ENCODE data around the gene CPAMD8. TPM values are rescaled to one million over a fixed set of nuclear protein-coding genes. Genes with fewer than 3 reads are reported as not detected.

Gene CPAMD8
- total RNA-seq, 6 experiments from 2014 or later = 0.11 to 0.20 (median 0.14) TPM; not detected in 1

DNA sequence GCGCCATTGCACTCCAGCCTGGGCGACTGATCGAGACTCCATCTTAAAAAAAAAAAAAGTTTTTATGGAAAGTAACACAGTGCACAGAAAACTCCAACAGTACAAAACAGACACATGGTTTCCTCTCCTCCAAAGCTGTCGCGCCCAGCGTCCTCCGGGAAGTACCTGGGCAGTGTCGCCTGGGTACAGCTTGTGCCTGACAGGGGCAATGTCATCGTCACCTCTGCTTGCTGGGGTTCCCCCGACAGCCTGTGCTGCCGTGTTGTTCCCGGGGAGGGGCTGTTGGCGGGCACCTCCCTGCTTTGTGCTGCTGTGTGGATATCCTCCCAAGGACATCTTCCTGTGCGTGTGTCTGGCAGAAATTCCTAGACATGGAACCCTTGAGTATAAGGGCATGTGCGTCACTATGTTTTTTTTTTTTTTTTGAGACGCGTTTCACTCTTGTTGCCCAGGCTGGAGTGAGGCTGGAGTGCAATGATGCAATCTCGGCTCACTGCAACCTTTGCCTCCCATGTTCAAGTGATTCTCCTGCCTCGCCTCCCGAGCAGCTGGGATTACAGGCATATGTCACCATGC lies 140.2 kb downstream of the CPAMD8 start:
- DNase-seq = no peak

DNA sequence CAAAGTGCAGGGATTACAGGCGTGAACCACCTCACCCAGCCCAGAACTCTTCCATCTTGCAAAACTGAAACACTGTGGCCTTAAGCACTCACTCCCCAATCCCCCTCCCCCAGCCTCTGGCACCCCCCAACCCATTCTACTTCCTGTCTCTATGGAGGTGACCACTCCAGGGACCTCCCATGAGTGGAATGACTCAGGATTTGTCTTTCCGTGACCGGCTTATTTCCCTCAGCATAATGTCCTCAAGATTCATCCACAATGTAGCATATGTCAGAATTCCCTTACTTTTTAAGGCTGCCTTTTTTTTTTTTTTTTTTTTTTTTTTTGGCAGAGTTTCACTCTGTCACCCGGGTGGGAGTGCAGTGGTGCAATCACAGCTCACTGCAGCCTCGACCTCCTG lies 141.4 kb downstream of the CPAMD8 start:
- H3K4me3 Mint-ChIP-seq = no peak overlapping the region
- DNase-seq = no peak
- no peaks in the 10 kb centered on the region for H3K4me1 Mint-ChIP-seq (ENCODE audit: low read depth)
- peaks cover 2% of the 10 kb centered on the region for H3K27me3 Mint-ChIP-seq (ENCODE audit: insufficient read depth)
- TF ChIP-seq, protein P1, sequence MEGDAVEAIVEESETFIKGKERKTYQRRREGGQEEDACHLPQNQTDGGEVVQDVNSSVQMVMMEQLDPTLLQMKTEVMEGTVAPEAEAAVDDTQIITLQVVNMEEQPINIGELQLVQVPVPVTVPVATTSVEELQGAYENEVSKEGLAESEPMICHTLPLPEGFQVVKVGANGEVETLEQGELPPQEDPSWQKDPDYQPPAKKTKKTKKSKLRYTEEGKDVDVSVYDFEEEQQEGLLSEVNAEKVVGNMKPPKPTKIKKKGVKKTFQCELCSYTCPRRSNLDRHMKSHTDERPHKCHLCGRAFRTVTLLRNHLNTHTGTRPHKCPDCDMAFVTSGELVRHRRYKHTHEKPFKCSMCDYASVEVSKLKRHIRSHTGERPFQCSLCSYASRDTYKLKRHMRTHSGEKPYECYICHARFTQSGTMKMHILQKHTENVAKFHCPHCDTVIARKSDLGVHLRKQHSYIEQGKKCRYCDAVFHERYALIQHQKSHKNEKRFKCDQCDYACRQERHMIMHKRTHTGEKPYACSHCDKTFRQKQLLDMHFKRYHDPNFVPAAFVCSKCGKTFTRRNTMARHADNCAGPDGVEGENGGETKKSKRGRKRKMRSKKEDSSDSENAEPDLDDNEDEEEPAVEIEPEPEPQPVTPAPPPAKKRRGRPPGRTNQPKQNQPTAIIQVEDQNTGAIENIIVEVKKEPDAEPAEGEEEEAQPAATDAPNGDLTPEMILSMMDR (IDR thresholded peaks at IDR 0.05) = no peak
- peaks cover 23% of the 10 kb centered on the region for H3K9me3 Mint-ChIP-seq
- H3K27ac Mint-ChIP-seq = no peak overlapping the region
- peaks cover 28% of the 10 kb centered on the region for H3K36me3 Mint-ChIP-seq (ENCODE audit: low read depth)

More for the DNA sequence above, 140.2 kb downstream of the CPAMD8 start:
- peaks cover 15% of the 10 kb centered on the region for H3K36me3 Mint-ChIP-seq (ENCODE audit: low read depth)
- no peaks in the 10 kb centered on the region for H3K4me1 Mint-ChIP-seq (ENCODE audit: low read depth)
- peaks cover 16% of the 10 kb centered on the region for H3K9me3 Mint-ChIP-seq
- peaks cover 2% of the 10 kb centered on the region for H3K27me3 Mint-ChIP-seq (ENCODE audit: insufficient read depth)
- H3K27ac Mint-ChIP-seq = no peak overlapping the region
- no peak overlapping the region; the same call in 1 of the 2 replicates for H3K4me3 Mint-ChIP-seq
- TF ChIP-seq, protein P1 (IDR thresholded peaks at IDR 0.05) = no peak

DNA sequence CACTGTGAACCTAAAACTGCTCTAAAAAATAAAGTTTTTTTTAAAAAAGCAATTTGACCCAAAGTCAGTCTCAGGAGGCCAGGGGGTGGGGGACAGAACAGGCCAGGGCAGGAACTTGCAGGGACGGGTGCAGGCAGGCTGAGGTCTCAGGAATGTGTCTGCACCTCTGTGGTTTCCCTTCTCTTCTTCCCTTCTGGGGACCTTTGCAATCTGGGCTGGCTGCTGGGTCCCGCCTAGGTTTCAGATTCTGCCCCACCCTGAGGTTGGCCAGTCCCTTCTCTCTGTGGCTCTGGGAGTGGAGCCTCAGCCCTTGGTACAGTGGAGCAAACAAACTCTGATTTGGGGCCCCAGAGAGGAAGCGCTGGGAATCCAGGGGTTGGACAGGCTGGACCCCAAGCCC lies 143.1 kb downstream of the CPAMD8 start:
- Mint-ChIP-seq H3K4me1 (ENCODE audit: low read depth) (no peaks in the 10 kb centered on the region), H3K27ac (no peak overlapping the region), H3K4me3 (no peak overlapping the region), H3K36me3 (ENCODE audit: low read depth) (peaks cover 31% of the 10 kb centered on the region), H3K9me3 (peaks cover 25% of the 10 kb centered on the region), H3K27me3 (ENCODE audit: insufficient read depth) (peaks cover 2% of the 10 kb centered on the region)
- TF ChIP-seq, protein P1 (IDR thresholded peaks at IDR 0.05) = no peak
- DNase-seq = no peak

DNA sequence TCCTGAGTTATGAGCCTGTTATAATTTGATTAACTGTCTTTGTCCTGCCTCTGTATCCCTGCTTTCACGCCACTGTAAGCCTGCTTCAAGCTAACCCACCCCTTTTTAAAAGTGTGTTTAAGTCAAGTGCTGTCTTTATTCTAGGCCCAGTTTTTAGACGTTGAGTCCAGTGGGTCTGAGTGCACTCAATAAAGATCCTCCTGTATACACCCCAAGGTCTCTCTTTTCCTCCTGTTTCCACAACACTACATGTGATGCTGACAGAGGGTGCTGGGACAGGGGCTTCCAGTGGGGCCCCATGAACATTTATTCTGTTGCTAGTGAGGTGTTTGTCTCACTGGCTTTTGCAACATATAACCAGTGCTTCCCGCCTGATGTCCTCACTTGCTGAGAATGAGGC lies 144.5 kb downstream of the CPAMD8 start:
- H3K27ac Mint-ChIP-seq = no peak overlapping the region
- TF ChIP-seq, protein P1 (IDR thresholded peaks at IDR 0.05) = no peak
- no peak for DNase-seq
- peaks cover 25% of the 10 kb centered on the region for H3K9me3 Mint-ChIP-seq
- peaks cover 31% of the 10 kb centered on the region for H3K36me3 Mint-ChIP-seq (ENCODE audit: low read depth)
- H3K4me1 Mint-ChIP-seq (ENCODE audit: low read depth) = no peaks in the 10 kb centered on the region
- H3K27me3 Mint-ChIP-seq (ENCODE audit: insufficient read depth) = no peaks in the 10 kb centered on the region; the same call in none of the 2 replicates
- H3K4me3 Mint-ChIP-seq = no peak overlapping the region

DNA sequence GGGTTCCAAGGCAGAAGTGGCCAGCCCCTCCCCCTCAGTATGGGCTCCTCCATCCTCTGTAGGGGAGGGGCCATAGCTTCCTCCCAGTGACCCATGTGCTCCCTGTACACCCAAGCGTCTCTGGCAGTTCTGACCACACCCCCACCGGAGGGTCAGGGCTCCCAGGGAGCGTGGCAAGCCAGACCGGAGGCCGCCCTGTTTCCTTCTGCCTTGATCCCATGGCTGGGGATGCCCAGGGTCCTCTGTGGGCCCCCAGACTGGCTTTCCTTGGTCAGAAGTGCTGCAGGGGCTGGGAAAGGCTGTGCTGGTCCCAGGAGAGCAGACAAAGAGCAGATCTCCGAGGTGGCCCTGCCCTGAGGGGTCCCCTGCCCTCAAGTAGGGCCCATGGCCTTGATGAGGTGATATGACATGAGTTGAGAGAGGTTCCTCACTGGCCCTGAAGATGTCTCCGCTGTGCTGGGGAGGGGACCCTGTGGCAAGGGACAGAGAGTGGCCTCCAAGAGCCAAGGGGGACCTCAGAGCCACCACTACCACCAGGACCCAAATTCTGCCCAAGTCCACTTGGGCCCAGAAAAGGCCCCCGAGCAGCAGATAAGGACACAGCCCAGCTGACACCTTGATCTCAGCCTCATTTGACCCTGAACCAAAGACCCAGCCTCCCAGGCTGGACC lies 145.6 kb downstream of the CPAMD8 start:
- TF ChIP-seq, protein P1 (IDR thresholded peaks at IDR 0.05) = no peak
- H3K4me3 Mint-ChIP-seq = no peak overlapping the region

More for the DNA sequence above, 145.6 kb downstream of the CPAMD8 start:
- H3K27ac Mint-ChIP-seq = no peak overlapping the region
- H3K36me3 Mint-ChIP-seq (ENCODE audit: low read depth) = peaks cover 31% of the 10 kb centered on the region
- H3K27me3 Mint-ChIP-seq (ENCODE audit: insufficient read depth) = no peaks in the 10 kb centered on the region; the same call in none of the 2 replicates
- no peak for DNase-seq
- no peaks in the 10 kb centered on the region for H3K4me1 Mint-ChIP-seq (ENCODE audit: low read depth)
- H3K9me3 Mint-ChIP-seq = peaks cover 25% of the 10 kb centered on the region

Data from HFFc6 (cell line).